ENCODE data around the gene APMAP.

DNA sequence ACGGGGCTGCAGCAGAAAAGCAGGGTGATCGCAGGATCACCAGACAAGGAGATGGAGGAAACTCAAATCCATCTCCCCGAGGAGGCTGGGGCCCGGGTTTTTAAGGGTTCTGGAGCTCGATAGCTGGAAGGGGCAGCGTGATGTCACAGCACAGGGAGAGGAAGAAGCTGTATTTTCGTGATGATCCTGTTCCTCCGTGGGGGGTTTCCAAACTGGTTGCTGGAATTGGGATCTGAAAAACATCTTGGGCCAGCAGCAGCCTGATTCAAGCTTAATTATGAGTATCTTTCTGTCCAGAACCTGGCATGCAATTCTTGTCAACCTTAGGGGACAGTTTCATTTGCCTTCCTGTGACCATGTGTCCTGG, 39.4 kb downstream of the APMAP start:
- TF ChIP-seq, protein P1, sequence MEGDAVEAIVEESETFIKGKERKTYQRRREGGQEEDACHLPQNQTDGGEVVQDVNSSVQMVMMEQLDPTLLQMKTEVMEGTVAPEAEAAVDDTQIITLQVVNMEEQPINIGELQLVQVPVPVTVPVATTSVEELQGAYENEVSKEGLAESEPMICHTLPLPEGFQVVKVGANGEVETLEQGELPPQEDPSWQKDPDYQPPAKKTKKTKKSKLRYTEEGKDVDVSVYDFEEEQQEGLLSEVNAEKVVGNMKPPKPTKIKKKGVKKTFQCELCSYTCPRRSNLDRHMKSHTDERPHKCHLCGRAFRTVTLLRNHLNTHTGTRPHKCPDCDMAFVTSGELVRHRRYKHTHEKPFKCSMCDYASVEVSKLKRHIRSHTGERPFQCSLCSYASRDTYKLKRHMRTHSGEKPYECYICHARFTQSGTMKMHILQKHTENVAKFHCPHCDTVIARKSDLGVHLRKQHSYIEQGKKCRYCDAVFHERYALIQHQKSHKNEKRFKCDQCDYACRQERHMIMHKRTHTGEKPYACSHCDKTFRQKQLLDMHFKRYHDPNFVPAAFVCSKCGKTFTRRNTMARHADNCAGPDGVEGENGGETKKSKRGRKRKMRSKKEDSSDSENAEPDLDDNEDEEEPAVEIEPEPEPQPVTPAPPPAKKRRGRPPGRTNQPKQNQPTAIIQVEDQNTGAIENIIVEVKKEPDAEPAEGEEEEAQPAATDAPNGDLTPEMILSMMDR (IDR thresholded peaks at IDR 0.05; ENCODE audit: poor library complexity), result no peak
- TF ChIP-seq EZH2 (IDR thresholded peaks at IDR 0.05; ENCODE audit: borderline replicate concordance), result no peak
